ENCODE data around the gene EHMT1. TPM values are rescaled to one million over a fixed set of nuclear protein-coding genes. Genes with fewer than 3 reads are reported as not detected.
"Not testable (repeated sequence)": the region's sequence is repeated elsewhere in the genome, so short reads cannot be mapped to it uniquely, and the experiment has no call there.

EHMT1 gene
- total RNA-seq, 1 donor from 2014 or later = 27.3 TPM

- no peak for DNase-seq (ENCODE audit: low read depth)
Observed at GRCh38 chr9:137838576-137838975, 219.8 kb downstream of the EHMT1 start.

GRCh38 chr9:137843355-137843754 lies 224.6 kb downstream of the EHMT1 start:
- no peak for DNase-seq (ENCODE audit: low read depth)

GRCh38 chr9:137851516-137852267 lies 232.9 kb downstream of the EHMT1 start:
- no peak for DNase-seq (ENCODE audit: low read depth)

- DNase-seq (ENCODE audit: low read depth) = no peak
Observed at GRCh38 chr9:137853392-137853995, 234.7 kb downstream of the EHMT1 start.

- DNase-seq (ENCODE audit: low read depth) = no peak
Observed at GRCh38 chr9:137860361-137860760, 241.6 kb downstream of the EHMT1 start.

- no peak for DNase-seq (ENCODE audit: low read depth)
Observed at GRCh38 chr9:137865581-137866145, 246.9 kb downstream of the EHMT1 start.

GRCh38 chr9:137866226-137867141 lies 247.7 kb downstream of the EHMT1 start:
- DNase-seq (ENCODE audit: low read depth) = no peak

GRCh38 chr9:137870432-137870831 lies 251.6 kb downstream of the EHMT1 start:
- DNase-seq (ENCODE audit: low read depth) = no peak

- no peak for DNase-seq (ENCODE audit: low read depth)
Observed at GRCh38 chr9:137872296-137872695, 253.5 kb downstream of the EHMT1 start.

GRCh38 chr9:137873408-137873807 lies 254.6 kb downstream of the EHMT1 start:
- DNase-seq (ENCODE audit: low read depth) = no peak

- DNase-seq (ENCODE audit: low read depth) = no peak
Observed at GRCh38 chr9:137873858-137874362, 255.1 kb downstream of the EHMT1 start.

- DNase-seq (ENCODE audit: low read depth) = no peak
Observed at GRCh38 chr9:137875354-137875753, 256.5 kb downstream of the EHMT1 start.

- no peak for DNase-seq (ENCODE audit: low read depth)
Observed at GRCh38 chr9:137875846-137876245, 257.0 kb downstream of the EHMT1 start.

- DNase-seq (ENCODE audit: low read depth) = no peak
Observed at GRCh38 chr9:137876269-137876668, 257.5 kb downstream of the EHMT1 start.

- no peak for DNase-seq (ENCODE audit: low read depth)
Observed at GRCh38 chr9:137876781-137877386, 258.1 kb downstream of the EHMT1 start.

- DNase-seq (ENCODE audit: low read depth) = not testable (repeated sequence)
Observed at GRCh38 chr9:137877506-137878122, 258.8 kb downstream of the EHMT1 start, which contains the start of gene CACNA1B. CACNA1B (plus strand) TSS chr9:137877782; CDS start chr9:137877934, 152 bp downstream.

GRCh38 chr9:137878146-137878941 lies 259.5 kb downstream of the EHMT1 start:
- no peak for DNase-seq (ENCODE audit: low read depth)

GRCh38 chr9:137879052-137879451 lies 260.2 kb downstream of the EHMT1 start:
- DNase-seq (ENCODE audit: low read depth) = no peak

GRCh38 chr9:137879566-137880150 lies 260.9 kb downstream of the EHMT1 start:
- no peak for DNase-seq (ENCODE audit: low read depth)

All from myocyte (in vitro differentiated cells).